ENCODE results near the gene SPAG17. TPM values are rescaled to one million over a fixed set of nuclear protein-coding genes. Genes with fewer than 3 reads are reported as not detected.
"Not testable (repeated sequence)": the region's sequence is repeated elsewhere in the genome, so short reads cannot be mapped to it uniquely, and the experiment has no call there.

Gene SPAG17
- total RNA-seq, 2 experiments from 2014 or later: not detected

- POLR2A ChIA-PET: no interaction called here
- Mint-ChIP-seq H3K36me3 (peaks cover 11% of the 10 kb centered on the region), H3K9me3 (no peaks in the 10 kb centered on the region), H3K4me1 (peaks cover 32% of the 10 kb centered on the region), H3K4me3 (no peak overlapping the region), H3K27me3 (no peaks in the 10 kb centered on the region), H3K27ac (no peak overlapping the region)
- ATAC-seq (ENCODE audit: low read depth) (no peak), DNase-seq (no peak)
These were observed 251.3 kb downstream of the SPAG17 start for GRCh38 chr1:117933769-117934168.

DNA sequence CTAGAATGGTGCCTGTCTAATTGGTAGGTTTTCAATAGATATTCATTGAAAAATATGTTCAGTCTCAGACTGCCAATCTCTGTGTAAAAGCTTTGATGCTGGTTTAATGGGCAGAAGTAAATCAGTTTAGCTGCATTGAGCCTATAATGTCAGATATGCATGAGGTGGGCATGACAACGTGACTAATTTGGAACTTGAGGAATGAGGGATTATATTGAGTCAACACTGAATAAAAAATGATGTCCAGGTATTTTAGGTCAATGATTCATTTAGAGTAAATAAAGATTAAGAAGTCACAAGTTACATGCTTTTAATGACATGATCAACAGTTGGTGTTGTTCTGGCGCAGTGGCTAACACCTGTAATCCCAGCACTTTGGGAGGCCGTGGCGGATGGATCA, 252.5 kb downstream of the SPAG17 start:
- Mint-ChIP-seq H3K36me3 (peaks cover 7% of the 10 kb centered on the region), H3K27me3 (no peaks in the 10 kb centered on the region), H3K4me1 (peaks cover 37% of the 10 kb centered on the region), H3K27ac (no peak overlapping the region), H3K9me3 (no peaks in the 10 kb centered on the region), H3K4me3 (no peak overlapping the region)
- POLR2A ChIA-PET: no interaction called here
- no peak for ATAC-seq (ENCODE audit: low read depth)
- DNase-seq: no peak

GRCh38 chr1:117930484-117930883, 254.5 kb downstream of the SPAG17 start:
- Mint-ChIP-seq H3K27me3 (no peaks in the 10 kb centered on the region), H3K27ac (peak overlapping the region; percentile 93), H3K9me3 (no peaks in the 10 kb centered on the region), H3K4me1 (peaks cover 37% of the 10 kb centered on the region), H3K36me3 (peaks cover 6% of the 10 kb centered on the region), H3K4me3 (peak overlapping the region; percentile 97)
- DNase-seq: no peak
- POLR2A ChIA-PET: interaction anchor here (0.6 kb wide), 1 partner anchor 391 kb away, joined by 3 read pairs; no protein-coding TSS in a partner anchor
- no peak for ATAC-seq (ENCODE audit: low read depth)

GRCh38 chr1:117930173-117930447, 254.9 kb downstream of the SPAG17 start:
- Mint-ChIP-seq H3K4me1 (peaks cover 37% of the 10 kb centered on the region), H3K9me3 (no peaks in the 10 kb centered on the region), H3K27ac (peak overlapping the region; percentile 93), H3K27me3 (no peaks in the 10 kb centered on the region), H3K4me3 (peak overlapping the region; percentile 97), H3K36me3 (peaks cover 6% of the 10 kb centered on the region)
- DNase-seq (no peak), ATAC-seq (ENCODE audit: low read depth) (peak; percentile 5)
- POLR2A ChIA-PET: interaction anchor here (2.0 kb wide), 1 partner anchor 870 kb away, joined by 8 read pairs; the partner anchor contains the start of gene TTF2

GRCh38 chr1:117929343-117930172, 255.5 kb downstream of the SPAG17 start, which contains the start of the genes GDAP2 and WDR3:
Gene GDAP2 (minus strand): TSS chr1:117929621. CDS start chr1:117920357, 9,264 bp downstream.
Gene WDR3 (plus strand): TSS chr1:117929739. CDS start chr1:117933320, 3,581 bp downstream.
- Mint-ChIP-seq H3K36me3 (peaks cover 6% of the 10 kb centered on the region), H3K27ac (peak within 1 kb of the TSS; percentile 93), H3K4me1 (peaks cover 37% of the 10 kb centered on the region), H3K4me3 (peak within 1 kb of the TSS; percentile 97), H3K9me3 (no peaks in the 10 kb centered on the region), H3K27me3 (no peaks in the 10 kb centered on the region)
- POLR2A ChIA-PET: interaction anchor here (0.6 to 2.0 kb wide), 5 partner anchors 8 to 869 kb away, joined by 3 to 8 read pairs (median 4); partner anchors contain the start of gene TTF2
- DNase-seq (peak; percentile 91), ATAC-seq (ENCODE audit: low read depth) (peak; percentile 93)

- peaks cover 10% of the 10 kb centered on the region for H3K36me3 Mint-ChIP-seq
- POLR2A ChIA-PET: interaction anchor here (0.6 to 2.0 kb wide), 5 partner anchors 7 to 869 kb away, joined by 3 to 8 read pairs (median 4); partner anchors contain the start of gene TTF2
- H3K9me3 Mint-ChIP-seq: no peaks in the 10 kb centered on the region
- H3K27me3 Mint-ChIP-seq: no peaks in the 10 kb centered on the region
- peaks cover 36% of the 10 kb centered on the region for H3K4me1 Mint-ChIP-seq
- H3K27ac Mint-ChIP-seq: peak overlapping the region; percentile 93
- H3K4me3 Mint-ChIP-seq: peak overlapping the region; percentile 97
- no peak for DNase-seq
- ATAC-seq (ENCODE audit: low read depth): peak; percentile 50
These were observed 256.1 kb downstream of the SPAG17 start for GRCh38 chr1:117928881-117929342.

DNA sequence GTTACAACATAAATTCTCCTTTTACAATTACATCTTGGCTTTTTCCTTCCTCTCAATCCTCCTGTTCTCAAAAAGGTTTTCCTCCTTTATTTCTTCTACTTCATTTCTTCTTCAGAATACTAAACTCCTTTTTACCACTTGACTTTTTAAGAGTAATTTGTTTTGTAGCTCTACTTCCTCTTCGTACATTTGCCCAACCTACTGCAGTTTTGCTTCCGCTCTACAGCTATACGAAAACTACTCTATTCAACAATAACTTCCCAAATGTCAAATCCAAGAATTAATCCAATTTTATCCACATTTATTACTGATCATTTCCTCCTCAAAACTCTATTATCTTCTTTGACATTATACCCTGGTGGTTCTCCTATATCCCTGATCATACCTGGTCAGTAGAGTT, 259.0 kb downstream of the SPAG17 start:
- ATAC-seq (ENCODE audit: low read depth) (no peak), DNase-seq (no peak)
- no peak overlapping the region for H3K27ac Mint-ChIP-seq
- no peak overlapping the region for H3K4me3 Mint-ChIP-seq
- H3K9me3 Mint-ChIP-seq: no peaks in the 10 kb centered on the region
- peaks cover 15% of the 10 kb centered on the region for H3K4me1 Mint-ChIP-seq
- POLR2A ChIA-PET: no interaction called here
- H3K36me3 Mint-ChIP-seq: peaks cover 5% of the 10 kb centered on the region
- H3K27me3 Mint-ChIP-seq: no peaks in the 10 kb centered on the region

DNA sequence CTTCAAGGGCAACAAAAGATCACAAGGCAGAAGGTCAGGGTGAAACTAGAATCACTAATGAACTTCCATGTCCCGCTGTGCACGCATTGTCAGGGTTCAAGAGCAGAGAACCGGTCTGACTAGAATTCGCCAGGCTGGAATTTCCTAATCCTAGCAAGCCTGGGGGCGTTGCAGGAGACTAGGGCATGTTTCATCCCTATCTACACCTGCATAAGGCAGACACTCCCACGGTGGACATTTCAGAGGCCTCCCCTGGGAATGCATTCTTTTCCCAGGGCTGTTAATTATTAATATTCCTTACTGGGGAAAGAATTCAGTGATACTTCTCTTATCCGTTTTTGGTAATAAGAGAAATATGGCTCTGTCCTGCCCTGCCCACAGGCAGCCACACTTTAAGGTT, 262.3 kb downstream of the SPAG17 start:
- H3K4me3 Mint-ChIP-seq; H3K4me1 Mint-ChIP-seq; H3K9me3 Mint-ChIP-seq; H3K36me3 Mint-ChIP-seq; H3K27ac Mint-ChIP-seq; POLR2A ChIA-PET; ATAC-seq (ENCODE audit: low read depth); DNase-seq; H3K27me3 Mint-ChIP-seq: not testable (repeated sequence)

DNA sequence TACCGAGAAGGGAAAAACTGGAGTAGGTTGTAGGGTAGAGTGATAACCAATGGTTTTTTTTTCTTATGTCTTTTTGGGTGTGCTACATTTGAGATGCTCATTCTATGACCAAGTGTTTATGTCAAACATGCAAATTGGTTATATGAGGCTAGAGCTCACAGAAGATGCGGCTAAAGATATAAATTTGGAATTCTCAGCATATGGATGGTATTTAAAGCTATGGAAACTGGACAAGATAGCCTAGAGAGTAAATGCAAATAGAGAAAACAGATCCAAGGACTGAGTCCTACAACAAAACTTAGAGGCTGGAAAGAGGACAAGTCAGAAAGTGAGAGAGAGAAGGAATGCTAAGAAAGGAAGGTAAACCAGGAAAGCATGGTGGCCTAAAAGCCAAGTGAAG, 263.0 kb downstream of the SPAG17 start:
- POLR2A ChIA-PET: interaction anchor here (0.6 kb wide), 1 partner anchor 7 kb away, joined by 3 read pairs; the partner anchor contains the start of gene GDAP2
- H3K27me3 Mint-ChIP-seq: no peaks in the 10 kb centered on the region
- H3K4me3 Mint-ChIP-seq: no peak overlapping the region
- no peak overlapping the region for H3K27ac Mint-ChIP-seq
- H3K9me3 Mint-ChIP-seq: no peaks in the 10 kb centered on the region
- H3K4me1 Mint-ChIP-seq: no peaks in the 10 kb centered on the region
- ATAC-seq (ENCODE audit: low read depth) (no peak), DNase-seq (no peak)
- peaks cover 10% of the 10 kb centered on the region for H3K36me3 Mint-ChIP-seq

DNA sequence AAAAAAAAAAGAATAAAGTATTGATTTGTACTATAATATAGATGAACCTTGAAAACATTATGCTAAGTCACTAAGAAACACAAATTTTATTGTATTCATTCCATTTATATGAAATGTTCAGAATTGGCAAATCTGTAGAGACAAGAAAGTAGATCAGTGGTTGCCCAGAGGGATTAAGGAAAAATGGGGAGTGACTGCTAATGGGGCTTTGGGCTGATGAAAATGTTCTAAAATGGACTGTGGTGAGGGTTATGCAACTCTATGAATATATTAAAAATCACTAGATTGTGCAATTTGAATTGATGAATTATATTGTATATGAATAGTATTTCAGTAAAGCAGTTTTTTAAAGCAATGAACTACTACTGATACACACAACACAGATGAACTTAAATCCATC, 265.7 kb downstream of the SPAG17 start:
- no peak overlapping the region for H3K27ac Mint-ChIP-seq
- H3K9me3 Mint-ChIP-seq: no peaks in the 10 kb centered on the region
- ATAC-seq (ENCODE audit: low read depth) (no peak), DNase-seq (no peak)
- no peak overlapping the region for H3K4me3 Mint-ChIP-seq
- POLR2A ChIA-PET: interaction anchor here (1.4 kb wide), 1 partner anchor 10 kb away, joined by 4 read pairs; the partner anchor contains the start of genes GDAP2 and WDR3
- peaks cover 29% of the 10 kb centered on the region for H3K36me3 Mint-ChIP-seq
- no peaks in the 10 kb centered on the region for H3K27me3 Mint-ChIP-seq
- no peaks in the 10 kb centered on the region for H3K4me1 Mint-ChIP-seq

GRCh38 chr1:117911051-117911450, 274.0 kb downstream of the SPAG17 start:
- Mint-ChIP-seq H3K4me3 (no peak overlapping the region), H3K36me3 (peaks cover 29% of the 10 kb centered on the region), H3K27ac (no peak overlapping the region), H3K9me3 (no peaks in the 10 kb centered on the region), H3K27me3 (no peaks in the 10 kb centered on the region), H3K4me1 (peaks cover 3% of the 10 kb centered on the region)
- ATAC-seq (ENCODE audit: low read depth) (no peak), DNase-seq (no peak)
- POLR2A ChIA-PET: no interaction called here

GRCh38 chr1:117905019-117905418, 280.0 kb downstream of the SPAG17 start:
- DNase-seq (no peak), ATAC-seq (ENCODE audit: low read depth) (no peak)
- H3K9me3 Mint-ChIP-seq: no peaks in the 10 kb centered on the region
- no peak overlapping the region for H3K4me3 Mint-ChIP-seq
- POLR2A ChIA-PET: no interaction called here
- no peak overlapping the region for H3K27ac Mint-ChIP-seq
- peaks cover 33% of the 10 kb centered on the region for H3K36me3 Mint-ChIP-seq
- H3K4me1 Mint-ChIP-seq: peaks cover 2% of the 10 kb centered on the region
- H3K27me3 Mint-ChIP-seq: no peaks in the 10 kb centered on the region

GRCh38 chr1:117904485-117904884, 280.5 kb downstream of the SPAG17 start:
- H3K4me1 Mint-ChIP-seq: peaks cover 2% of the 10 kb centered on the region
- H3K9me3 Mint-ChIP-seq: no peaks in the 10 kb centered on the region
- H3K4me3 Mint-ChIP-seq: no peak overlapping the region
- no peak for ATAC-seq (ENCODE audit: low read depth)
- POLR2A ChIA-PET: no interaction called here
- H3K36me3 Mint-ChIP-seq: peaks cover 33% of the 10 kb centered on the region
- no peak overlapping the region for H3K27ac Mint-ChIP-seq
- no peak for DNase-seq
- H3K27me3 Mint-ChIP-seq: no peaks in the 10 kb centered on the region
